ENCODE results near the gene SLC17A1. TPM values are rescaled to one million over a fixed set of nuclear protein-coding genes. Genes with fewer than 3 reads are reported as not detected.

Gene SLC17A1
- polyA plus RNA-seq, 1 donor (not counting 4 experiments of a cell fraction or from before 2014, with no cell fraction given): not detected

DNA sequence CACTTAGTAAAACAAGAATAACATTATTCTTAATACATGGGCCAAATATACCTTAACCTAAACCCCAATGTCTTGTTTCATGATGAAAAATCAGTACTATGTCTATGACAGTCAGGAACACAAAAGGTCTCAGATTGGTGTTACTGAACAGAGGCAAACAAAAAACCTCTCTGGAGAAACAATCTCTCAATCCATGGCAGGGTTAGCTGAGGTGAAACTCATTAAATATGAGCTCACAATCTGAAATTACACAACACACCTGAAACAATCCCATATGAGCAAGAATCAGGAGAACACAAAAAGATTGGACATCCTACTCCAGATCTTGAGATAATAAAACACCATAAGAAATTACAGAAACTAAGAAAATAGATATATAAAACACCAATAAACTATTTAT is 83.8 kb downstream of the SLC17A1 start:
- Histone ChIP-seq H3K27ac (ENCODE audit: control insufficient read depth, insufficient read depth, low read length) (no peak overlapping the region), H3K79me2 (ENCODE audit: control insufficient read depth, insufficient read depth, low read length) (no peaks in the 10 kb centered on the region), H3K27me3 (ENCODE audit: control insufficient read depth, extremely low read depth, insufficient read depth, low read length) (no peaks in the 10 kb centered on the region), H3K36me3 (ENCODE audit: control insufficient read depth in 2 of 2, extremely low read depth in 1 of 2, insufficient read depth in 2 of 2, low read length in 2 of 2) (no peaks in the 10 kb centered on the region), H3K9me1 (ENCODE audit: control insufficient read depth, extremely low read depth, insufficient read depth, low read length) (no peaks in the 10 kb centered on the region), H2AFZ (ENCODE audit: control insufficient read depth, low read length) (no peak overlapping the region), H3K4me1 (ENCODE audit: control insufficient read depth, extremely low read depth, insufficient read depth, low read length) (no peaks in the 10 kb centered on the region), H3K9me3 (ENCODE audit: control insufficient read depth, low read depth, low read length) (no peaks in the 10 kb centered on the region), H4K20me1 (ENCODE audit: control insufficient read depth, extremely low read depth, insufficient read depth, low read length) (no peaks in the 10 kb centered on the region), H3K9ac (ENCODE audit: control insufficient read depth, extremely low read depth, insufficient read depth, low read length) (no peak overlapping the region), H3K4me3 (ENCODE audit: control insufficient read depth in 2 of 3, extremely low read depth in 1 of 3, insufficient read depth in 2 of 3, low read depth in 1 of 3, low read length in 3 of 3) (no peak overlapping the region), H3K4me2 (ENCODE audit: control insufficient read depth, extremely low read depth, insufficient read depth, low read depth, low read length) (no peak overlapping the region)
- DNase-seq (ENCODE audit: low read depth, low spot score) (no peak), FAIRE-seq (no peak)
- dilution Hi-C loops (cut with MboI; ENCODE audit: extremely low pct_ligation_motif_present, low sequenced_read_pairs): no loop called here
- TF ChIP-seq, protein P1, sequence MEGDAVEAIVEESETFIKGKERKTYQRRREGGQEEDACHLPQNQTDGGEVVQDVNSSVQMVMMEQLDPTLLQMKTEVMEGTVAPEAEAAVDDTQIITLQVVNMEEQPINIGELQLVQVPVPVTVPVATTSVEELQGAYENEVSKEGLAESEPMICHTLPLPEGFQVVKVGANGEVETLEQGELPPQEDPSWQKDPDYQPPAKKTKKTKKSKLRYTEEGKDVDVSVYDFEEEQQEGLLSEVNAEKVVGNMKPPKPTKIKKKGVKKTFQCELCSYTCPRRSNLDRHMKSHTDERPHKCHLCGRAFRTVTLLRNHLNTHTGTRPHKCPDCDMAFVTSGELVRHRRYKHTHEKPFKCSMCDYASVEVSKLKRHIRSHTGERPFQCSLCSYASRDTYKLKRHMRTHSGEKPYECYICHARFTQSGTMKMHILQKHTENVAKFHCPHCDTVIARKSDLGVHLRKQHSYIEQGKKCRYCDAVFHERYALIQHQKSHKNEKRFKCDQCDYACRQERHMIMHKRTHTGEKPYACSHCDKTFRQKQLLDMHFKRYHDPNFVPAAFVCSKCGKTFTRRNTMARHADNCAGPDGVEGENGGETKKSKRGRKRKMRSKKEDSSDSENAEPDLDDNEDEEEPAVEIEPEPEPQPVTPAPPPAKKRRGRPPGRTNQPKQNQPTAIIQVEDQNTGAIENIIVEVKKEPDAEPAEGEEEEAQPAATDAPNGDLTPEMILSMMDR (optimal IDR thresholded peaks at IDR 0.05 in 1 of 3, IDR thresholded peaks at IDR 0.05 in 1 of 3, conservative IDR thresholded peaks at IDR 0.05 in 1 of 3; ENCODE audit: extremely low read depth in 1 of 3, insufficient read depth in 2 of 3, low read length in 3 of 3): no peak
- TF ChIP-seq EZH2 (IDR thresholded peaks at IDR 0.05; ENCODE audit: low read length): no peak

DNA sequence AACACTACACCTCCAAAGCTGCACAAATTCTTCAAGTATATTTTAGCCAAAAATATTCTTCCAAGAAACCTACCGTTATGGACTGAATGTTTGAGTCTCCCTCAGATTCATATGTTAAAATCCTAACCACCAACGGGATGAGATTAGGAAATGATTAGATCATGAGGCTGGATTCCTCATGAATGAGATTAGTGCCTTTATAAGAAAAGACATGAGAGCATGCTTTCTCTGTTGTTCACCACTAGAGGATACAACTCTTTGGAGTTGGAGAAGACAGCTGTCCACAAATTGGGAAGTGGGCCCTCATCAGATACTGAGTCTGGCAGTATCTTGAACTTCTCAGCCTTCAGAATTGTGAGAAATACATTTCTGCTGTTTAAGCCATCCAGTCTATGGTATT is 84.4 kb downstream of the SLC17A1 start:
- no peak for FAIRE-seq
- dilution Hi-C loops (cut with MboI; ENCODE audit: extremely low pct_ligation_motif_present, low sequenced_read_pairs): no loop called here

More for the DNA sequence above, 84.4 kb downstream of the SLC17A1 start:
- H3K9ac ChIP-seq (ENCODE audit: control insufficient read depth, extremely low read depth, insufficient read depth, low read length): no peak overlapping the region
- no peak overlapping the region for H3K27ac ChIP-seq (ENCODE audit: control insufficient read depth, insufficient read depth, low read length)
- no peak overlapping the region for H3K4me3 ChIP-seq (ENCODE audit: control insufficient read depth in 2 of 3, extremely low read depth in 1 of 3, insufficient read depth in 2 of 3, low read depth in 1 of 3, low read length in 3 of 3)
- TF ChIP-seq, protein P1 (optimal IDR thresholded peaks at IDR 0.05 in 1 of 3, IDR thresholded peaks at IDR 0.05 in 1 of 3, conservative IDR thresholded peaks at IDR 0.05 in 1 of 3; ENCODE audit: extremely low read depth in 1 of 3, insufficient read depth in 2 of 3, low read length in 3 of 3): no peak
- TF ChIP-seq EZH2 (IDR thresholded peaks at IDR 0.05; ENCODE audit: low read length): no peak
- no peaks in the 10 kb centered on the region for H3K4me1 ChIP-seq (ENCODE audit: control insufficient read depth, extremely low read depth, insufficient read depth, low read length)
- no peaks in the 10 kb centered on the region for H3K79me2 ChIP-seq (ENCODE audit: control insufficient read depth, insufficient read depth, low read length)
- no peaks in the 10 kb centered on the region for H3K27me3 ChIP-seq (ENCODE audit: control insufficient read depth, extremely low read depth, insufficient read depth, low read length)
- no peaks in the 10 kb centered on the region for H3K9me1 ChIP-seq (ENCODE audit: control insufficient read depth, extremely low read depth, insufficient read depth, low read length)
- no peaks in the 10 kb centered on the region for H3K36me3 ChIP-seq (ENCODE audit: control insufficient read depth in 2 of 2, extremely low read depth in 1 of 2, insufficient read depth in 2 of 2, low read length in 2 of 2)
- no peaks in the 10 kb centered on the region for H3K9me3 ChIP-seq (ENCODE audit: control insufficient read depth, low read depth, low read length)
- H2AFZ ChIP-seq (ENCODE audit: control insufficient read depth, low read length): no peak overlapping the region
- no peak for DNase-seq (ENCODE audit: low read depth, low spot score)
- no peaks in the 10 kb centered on the region for H4K20me1 ChIP-seq (ENCODE audit: control insufficient read depth, extremely low read depth, insufficient read depth, low read length)
- H3K4me2 ChIP-seq (ENCODE audit: control insufficient read depth, extremely low read depth, insufficient read depth, low read depth, low read length): no peak overlapping the region

Measured in keratinocyte (primary cell).